ENCODE measurements around the gene DGCR6. TPM values are rescaled to one million over a fixed set of nuclear protein-coding genes. Genes with fewer than 3 reads are reported as not detected.
"Not testable (repeated sequence)": the region's sequence is repeated elsewhere in the genome, so short reads cannot be mapped to it uniquely, and the experiment has no call there.

DGCR6 gene
- total and polyA plus RNA-seq, 2 of the 4 experiments (the other 2 are of a cell fraction) = 0.54 to 0.58 TPM

GRCh38 chr22:18905540-18906409 is at the start of gene DGCR6 (continued):
- TF ChIP-seq ELK1 (IDR thresholded peaks at IDR 0.05; ENCODE audit: borderline replicate concordance, low read depth, low read length) = no peak

DNA sequence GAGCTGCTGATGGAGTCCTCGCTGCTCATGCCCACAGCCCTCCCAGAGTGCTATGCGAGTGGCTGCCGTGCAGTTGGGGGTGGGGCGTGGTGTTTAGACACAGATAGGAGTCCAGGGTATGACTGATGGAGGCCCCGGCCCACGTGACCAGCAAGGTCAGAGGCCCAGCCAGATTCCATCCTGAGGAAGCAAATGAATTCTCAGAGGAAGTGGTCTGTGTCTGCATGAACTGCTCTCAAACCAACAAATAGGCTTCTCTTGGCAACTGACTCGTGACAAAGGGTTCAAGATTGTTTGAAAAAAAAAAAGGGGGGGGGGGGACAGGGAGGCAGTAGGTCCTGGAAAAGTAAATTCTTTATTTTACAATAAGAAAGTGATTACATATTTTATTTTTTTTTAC is 46.8 kb upstream of the DGCR6 start:
- H3K9me3 ChIP-seq (ENCODE audit: control insufficient read depth, insufficient read depth, low read length); ATAC-seq (ENCODE audit: low read depth); H4K8ac ChIP-seq (ENCODE audit: low read depth in 2 of 2, low read length in 2 of 2); H2AFZ ChIP-seq (replicated peaks; ENCODE audit: low read length, poor library complexity); H3K79me1 ChIP-seq (ENCODE audit: low read depth in 1 of 2, low read length in 2 of 2); H3K27me3 ChIP-seq (ENCODE audit: control insufficient read depth, insufficient read depth, low read length); H3K27ac ChIP-seq (ENCODE audit: insufficient read depth, low read length); H3K56ac ChIP-seq (ENCODE audit: extremely low read depth, insufficient read depth, low read length); H4K20me1 ChIP-seq (ENCODE audit: insufficient read depth, low read length); in situ Hi-C loops (cut with MboI; ENCODE audit: low sequenced_read_pairs); H2BK15ac ChIP-seq (ENCODE audit: low read depth, low read length); POLR2A ChIA-PET (ENCODE audit: unreplicated experiment); H2AK9ac ChIP-seq (replicated peaks; ENCODE audit: low read depth, low read length, poor library complexity); H3K4me2 ChIP-seq (ENCODE audit: low read depth, low read length); H3K4ac ChIP-seq (ENCODE audit: low read depth, low read length); DNase-seq; H2BK120ac ChIP-seq (ENCODE audit: low read depth, low read length); H2BK5ac ChIP-seq (ENCODE audit: low read depth, low read length, poor library complexity, severe bottlenecking); H2BK20ac ChIP-seq (ENCODE audit: low read depth, low read length); H4K91ac ChIP-seq (ENCODE audit: insufficient read depth, low read depth, low read length); H3K23ac ChIP-seq (ENCODE audit: low read depth, low read length); dilution Hi-C loops (cut with HindIII; ENCODE audit: low sequenced_read_pairs, unreplicated experiment); H3K36me3 ChIP-seq (ENCODE audit: control insufficient read depth, insufficient read depth, low read length); H4K5ac ChIP-seq (ENCODE audit: low read depth, low read length); BruUV-seq (replicated peaks); H2AK5ac ChIP-seq (ENCODE audit: low read depth, low read length); intact Hi-C loops (cut with micrococcal nuclease); H3K4me3 ChIP-seq (ENCODE audit: insufficient read depth, low read depth, low read length); H3K9me1 ChIP-seq (ENCODE audit: insufficient read depth, low read length); H3K9ac ChIP-seq (ENCODE audit: low read depth, low read length); H3K14ac ChIP-seq (replicated peaks; ENCODE audit: low read depth, low read length); H3K18ac ChIP-seq (ENCODE audit: low read depth, low read length); CTCF ChIA-PET; H3K4me1 ChIP-seq (ENCODE audit: control insufficient read depth, insufficient read depth, low read length): not testable (repeated sequence)
- no CpG with 5 or more reads among the region's 7 CpGs for WGBS, 2 experiments (ENCODE audit: extremely low coverage in 2 of 2, insufficient read length in 1 of 2)

GRCh38 chr22:18881260-18881659 is 24.9 kb upstream of the DGCR6 start:
- dilution Hi-C loops (cut with HindIII; ENCODE audit: low sequenced_read_pairs, unreplicated experiment); BruUV-seq (replicated peaks); H2BK5ac ChIP-seq (ENCODE audit: low read depth, low read length, poor library complexity, severe bottlenecking); H3K9ac ChIP-seq (ENCODE audit: low read depth, low read length); H3K36me3 ChIP-seq (ENCODE audit: control insufficient read depth, insufficient read depth, low read length); H3K4me1 ChIP-seq (ENCODE audit: control insufficient read depth, insufficient read depth, low read length); H3K27ac ChIP-seq (ENCODE audit: insufficient read depth, low read length); in situ Hi-C loops (cut with MboI; ENCODE audit: low sequenced_read_pairs); CTCF ChIA-PET; H2AK9ac ChIP-seq (replicated peaks; ENCODE audit: low read depth, low read length, poor library complexity); H2BK120ac ChIP-seq (ENCODE audit: low read depth, low read length); H2BK15ac ChIP-seq (ENCODE audit: low read depth, low read length); H3K79me1 ChIP-seq (ENCODE audit: low read depth in 1 of 2, low read length in 2 of 2); H3K9me3 ChIP-seq (ENCODE audit: control insufficient read depth, insufficient read depth, low read length); H3K27me3 ChIP-seq (ENCODE audit: control insufficient read depth, insufficient read depth, low read length); ATAC-seq (ENCODE audit: low read depth); H3K23ac ChIP-seq (ENCODE audit: low read depth, low read length); H3K18ac ChIP-seq (ENCODE audit: low read depth, low read length); H3K4me2 ChIP-seq (ENCODE audit: low read depth, low read length); POLR2A ChIA-PET (ENCODE audit: unreplicated experiment); DNase-seq; H3K14ac ChIP-seq (replicated peaks; ENCODE audit: low read depth, low read length); intact Hi-C loops (cut with micrococcal nuclease); H3K4ac ChIP-seq (ENCODE audit: low read depth, low read length); H4K8ac ChIP-seq (ENCODE audit: low read depth in 2 of 2, low read length in 2 of 2); H3K4me3 ChIP-seq (ENCODE audit: insufficient read depth, low read depth, low read length); H3K9me1 ChIP-seq (ENCODE audit: insufficient read depth, low read length); H4K5ac ChIP-seq (ENCODE audit: low read depth, low read length); H2BK20ac ChIP-seq (ENCODE audit: low read depth, low read length); H4K20me1 ChIP-seq (ENCODE audit: insufficient read depth, low read length); H2AFZ ChIP-seq (replicated peaks; ENCODE audit: low read length, poor library complexity); H3K56ac ChIP-seq (ENCODE audit: extremely low read depth, insufficient read depth, low read length); H4K91ac ChIP-seq (ENCODE audit: insufficient read depth, low read depth, low read length); H2AK5ac ChIP-seq (ENCODE audit: low read depth, low read length): not testable (repeated sequence)
- WGBS, 2 experiments (ENCODE audit: extremely low coverage in 2 of 2, insufficient read length in 1 of 2) = no CpG with 5 or more reads among the region's 3 CpGs
